DMS 273 treated with DMSO at 0.1 percent for 48 hours (cell line): Measurements from ENCODE around the gene SDR42E1.
A peak's percentile ranks its signal among the peaks of the same experiment; 100 is the strongest.

Experiments
- DNase-seq: peaks from one replicate; lab custom pipeline; 2025; lab: John Stamatoyannopoulos, UW

SDR42E1 gene

GRCh38 chr16:82011199-82011641 is at the start of gene SDR42E1:
Gene SDR42E1 (minus strand): TSS chr16:82011470. CDS start chr16:82000858, 10,612 bp downstream.
- no peak for DNase-seq

- no peak for DNase-seq
Measured at GRCh38 chr16:82059983-82060421, 48.7 kb upstream of the SDR42E1 start.

GRCh38 chr16:82059161-82059982 is 48.1 kb upstream of the SDR42E1 start:
- no peak for DNase-seq

GRCh38 chr16:82056550-82056896 is 45.3 kb upstream of the SDR42E1 start:
- DNase-seq: no peak

- DNase-seq: no peak
Measured at GRCh38 chr16:82055728-82056549, 44.7 kb upstream of the SDR42E1 start.

GRCh38 chr16:82055117-82055516 is 43.8 kb upstream of the SDR42E1 start:
- no peak for DNase-seq

- no peak for DNase-seq
Measured at GRCh38 chr16:82051656-82052055, 40.4 kb upstream of the SDR42E1 start.

- no peak for DNase-seq
Measured at GRCh38 chr16:82050909-82051357, 39.7 kb upstream of the SDR42E1 start.

- no peak for DNase-seq
Measured at GRCh38 chr16:82050506-82050905, 39.2 kb upstream of the SDR42E1 start.

GRCh38 chr16:82049484-82049883 is 38.2 kb upstream of the SDR42E1 start:
- DNase-seq: no peak

- no peak for DNase-seq
Measured at GRCh38 chr16:82047787-82048186, 36.5 kb upstream of the SDR42E1 start.

GRCh38 chr16:82047374-82047773 is 36.1 kb upstream of the SDR42E1 start:
- no peak for DNase-seq

GRCh38 chr16:82046941-82047340 is 35.7 kb upstream of the SDR42E1 start:
- DNase-seq: no peak

GRCh38 chr16:82046541-82046940 is 35.3 kb upstream of the SDR42E1 start:
- no peak for DNase-seq

- no peak for DNase-seq
Measured at GRCh38 chr16:82045465-82045864, 34.2 kb upstream of the SDR42E1 start.

- DNase-seq: no peak
Measured at GRCh38 chr16:82044585-82044911, 33.3 kb upstream of the SDR42E1 start.

GRCh38 chr16:82043680-82044584 is 32.7 kb upstream of the SDR42E1 start:
- DNase-seq: peak; percentile 6

GRCh38 chr16:82042846-82043245 is 31.6 kb upstream of the SDR42E1 start:
- DNase-seq: no peak

- DNase-seq: no peak
Measured at GRCh38 chr16:82042144-82042543, 30.9 kb upstream of the SDR42E1 start.

- DNase-seq: no peak
Measured at GRCh38 chr16:82041542-82041941, 30.3 kb upstream of the SDR42E1 start.

GRCh38 chr16:82040296-82040695 is 29.0 kb upstream of the SDR42E1 start:
- DNase-seq: no peak

- no peak for DNase-seq
Measured at GRCh38 chr16:82037666-82038065, 26.4 kb upstream of the SDR42E1 start.
